ENCODE measurements around the gene EMC6. TPM values are rescaled to one million over a fixed set of nuclear protein-coding genes. Genes with fewer than 3 reads are reported as not detected.

The EMC6 gene
- total and polyA plus RNA-seq, 2 of the 4 experiments (the other 2 are of a cell fraction): 10.9 to 80.5 TPM

DNA sequence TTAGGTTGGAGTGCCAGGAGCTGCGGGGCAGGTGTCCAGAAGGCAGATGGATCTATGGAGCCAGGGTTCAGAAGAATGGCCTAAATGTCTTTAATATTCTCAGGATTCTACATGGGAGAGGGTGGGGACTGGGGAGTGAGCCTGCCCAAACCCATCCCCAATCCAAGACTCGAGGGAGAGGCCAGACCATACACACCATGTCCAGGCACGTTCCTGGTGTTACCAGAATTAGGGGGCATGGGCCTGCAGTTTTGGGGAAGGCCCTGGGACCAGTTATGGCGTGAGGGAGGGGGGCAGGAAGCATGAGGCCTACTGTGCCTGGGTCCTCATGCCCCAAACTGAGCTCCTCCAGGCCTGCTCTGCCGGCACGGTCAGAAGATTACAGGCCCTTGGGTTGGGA is 2.1 kb upstream of the EMC6 start:
- H2BK20ac ChIP-seq (ENCODE audit: low read depth, low read length): no peak overlapping the region
- H3K9me3 ChIP-seq (ENCODE audit: control insufficient read depth, insufficient read depth, low read length): no peaks in the 10 kb centered on the region
- no peak overlapping the region for H2BK15ac ChIP-seq (ENCODE audit: low read depth, low read length)
- no peak overlapping the region for H3K18ac ChIP-seq (ENCODE audit: low read depth, low read length)
- no peak for TF ChIP-seq RCOR1 (IDR thresholded peaks at IDR 0.05; ENCODE audit: insufficient replicate concordance, low read length)
- TF ChIP-seq BHLHE40 (IDR thresholded peaks at IDR 0.05; ENCODE audit: low read depth, low read length): no peak
- TF ChIP-seq MAFK (IDR thresholded peaks at IDR 0.05; ENCODE audit: low read depth, low read length): no peak
- no peak for TF ChIP-seq NFE2L2 (IDR thresholded peaks at IDR 0.05; ENCODE audit: low read depth, low read length)
- peak overlapping the region; percentile 31 for H3K4me2 ChIP-seq (ENCODE audit: low read depth, low read length)
- no peak overlapping the region for H3K56ac ChIP-seq (ENCODE audit: extremely low read depth, insufficient read depth, low read length)
- no peak overlapping the region for H3K4me3 ChIP-seq (ENCODE audit: insufficient read depth, low read depth, low read length)
- dilution Hi-C loops (cut with HindIII; ENCODE audit: low sequenced_read_pairs, unreplicated experiment) (no loop called here), in situ Hi-C loops (cut with MboI; ENCODE audit: low sequenced_read_pairs) (no loop called here), intact Hi-C loops (cut with micrococcal nuclease) (loop anchor here (5.0 kb wide), 1 partner anchor 56 kb away; the partner anchor contains the start of gene HASPIN)
- peaks cover 6 to 61% of the 10 kb centered on the region in 2 experiments; a peak in 3 of 4 replicates for H3K79me1 ChIP-seq (ENCODE audit: low read depth in 1 of 2, low read length in 2 of 2)
- peak overlapping the region; percentile 37 for H2BK5ac ChIP-seq (ENCODE audit: low read depth, low read length, poor library complexity, severe bottlenecking)
- peaks cover 36% of the 10 kb centered on the region for H3K36me3 ChIP-seq (ENCODE audit: control insufficient read depth, insufficient read depth, low read length)
- H4K91ac ChIP-seq (ENCODE audit: insufficient read depth, low read depth, low read length): no peak overlapping the region
- peak overlapping the region in 1 of 2 experiments; percentile 5; a peak in 1 of 4 replicates for H4K8ac ChIP-seq (ENCODE audit: low read depth in 2 of 2, low read length in 2 of 2)
- peaks cover 17% of the 10 kb centered on the region for H3K9me1 ChIP-seq (ENCODE audit: insufficient read depth, low read length)
- no peak for ATAC-seq (ENCODE audit: low read depth)
- peaks cover 10% of the 10 kb centered on the region for H3K4me1 ChIP-seq (ENCODE audit: control insufficient read depth, insufficient read depth, low read length)
- no peak overlapping the region for H2AFZ ChIP-seq (replicated peaks; ENCODE audit: low read length, poor library complexity)
- peak overlapping the region; percentile 41; the same call in 1 of the 2 replicates for H3K27ac ChIP-seq (ENCODE audit: insufficient read depth, low read length)
- peak overlapping the region; percentile 18 for H2AK9ac ChIP-seq (replicated peaks; ENCODE audit: low read depth, low read length, poor library complexity)
- H3K4ac ChIP-seq (ENCODE audit: low read depth, low read length): peak overlapping the region; percentile 29; the same call in 1 of the 2 replicates
- BruUV-seq (replicated peaks): no TSS peak
- DNase-seq: no peak
- CTCF ChIA-PET: no interaction called here
- peaks cover 50% of the 10 kb centered on the region for H4K20me1 ChIP-seq (ENCODE audit: insufficient read depth, low read length)
- no peak overlapping the region for H3K9ac ChIP-seq (ENCODE audit: low read depth, low read length)
- peak overlapping the region; percentile 69 for H3K23ac ChIP-seq (ENCODE audit: low read depth, low read length)
- POLR2A ChIA-PET (ENCODE audit: unreplicated experiment): no interaction called here
- peak overlapping the region; percentile 46; the same call in 1 of the 2 replicates for H4K5ac ChIP-seq (ENCODE audit: low read depth, low read length)
- no peak overlapping the region for H2BK120ac ChIP-seq (ENCODE audit: low read depth, low read length)
- peak overlapping the region; percentile 23; the same call in 1 of the 2 replicates for H2AK5ac ChIP-seq (ENCODE audit: low read depth, low read length)
- H3K27me3 ChIP-seq (ENCODE audit: control insufficient read depth, insufficient read depth, low read length): no peaks in the 10 kb centered on the region
- no peak overlapping the region for H3K14ac ChIP-seq (replicated peaks; ENCODE audit: low read depth, low read length)
- 80% methylated on average over 1 of the region's 6 CpGs; no CpG with 5 or more reads in 1 of the 2 experiments for WGBS, 2 experiments (ENCODE audit: extremely low coverage in 2 of 2, insufficient read length in 1 of 2)
